Measurements from ENCODE around the gene HCRTR1. TPM values are rescaled to one million over a fixed set of nuclear protein-coding genes. Genes with fewer than 3 reads are reported as not detected.
A peak's percentile ranks its signal among the peaks of the same experiment; 100 is the strongest.

Gene HCRTR1
- not detected for total RNA-seq
- 0 to 0.08 reads per million in 2 donors for total RNA-seq

- peak within 1 kb of the TSS; percentile 8 for H3K27ac Mint-ChIP-seq
- peaks cover 9% of the 10 kb centered on the region for H3K36me3 Mint-ChIP-seq (ENCODE audit: low read depth)
- peak; percentile 10 for ATAC-seq
- peaks cover 39% of the 10 kb centered on the region for H3K27me3 Mint-ChIP-seq
- peaks cover 7% of the 10 kb centered on the region for H3K4me1 Mint-ChIP-seq
- H3K9me3 ChIP-seq (ENCODE audit: control insufficient read depth, low read length, poor library complexity, severe bottlenecking): no peaks in the 10 kb centered on the region
- peak within 1 kb of the TSS; percentile 82 for H3K4me3 Mint-ChIP-seq
- no peak for DNase-seq
Measured at GRCh38 chr1:31617218-31617915, at the start of gene HCRTR1. HCRTR1 (plus strand) TSS chr1:31617689; CDS start chr1:31619193, 1,504 bp downstream.

- H3K27ac Mint-ChIP-seq: no peak overlapping the region
- no peak for DNase-seq
Measured at GRCh38 chr1:31567956-31568570, 49.4 kb upstream of the HCRTR1 start.

GRCh38 chr1:31568895-31569595 is 48.4 kb upstream of the HCRTR1 start:
- Mint-ChIP-seq H3K4me1 (peaks cover 5% of the 10 kb centered on the region), H3K27ac (no peak overlapping the region), H3K36me3 (ENCODE audit: low read depth) (no peaks in the 10 kb centered on the region), H3K4me3 (no peak overlapping the region), H3K27me3 (peaks cover 71% of the 10 kb centered on the region)
- ATAC-seq (no peak), DNase-seq (no peak)
- no peaks in the 10 kb centered on the region for H3K9me3 ChIP-seq (ENCODE audit: control insufficient read depth, low read length, poor library complexity, severe bottlenecking)

More at GRCh38 chr1:31567956-31568570, 49.4 kb upstream of the HCRTR1 start:
- no peaks in the 10 kb centered on the region for H3K9me3 ChIP-seq (ENCODE audit: control insufficient read depth, low read length, poor library complexity, severe bottlenecking)
- Mint-ChIP-seq H3K36me3 (ENCODE audit: low read depth) (no peaks in the 10 kb centered on the region), H3K27me3 (peaks cover 77% of the 10 kb centered on the region), H3K4me1 (peaks cover 5% of the 10 kb centered on the region), H3K4me3 (no peak overlapping the region)
- no peak for ATAC-seq

- no peak for DNase-seq
- peaks cover 2% of the 10 kb centered on the region for H3K36me3 Mint-ChIP-seq (ENCODE audit: low read depth)
Measured at GRCh38 chr1:31569596-31570173, 47.8 kb upstream of the HCRTR1 start.

GRCh38 chr1:31570228-31570627 is 47.3 kb upstream of the HCRTR1 start:
- ATAC-seq (no peak), DNase-seq (no peak)
- H3K4me1 Mint-ChIP-seq: peaks cover 5% of the 10 kb centered on the region
- no peak overlapping the region for H3K4me3 Mint-ChIP-seq
- peaks cover 2% of the 10 kb centered on the region for H3K36me3 Mint-ChIP-seq (ENCODE audit: low read depth)
- H3K27ac Mint-ChIP-seq: no peak overlapping the region
- H3K9me3 ChIP-seq (ENCODE audit: control insufficient read depth, low read length, poor library complexity, severe bottlenecking): no peaks in the 10 kb centered on the region
- H3K27me3 Mint-ChIP-seq: peaks cover 71% of the 10 kb centered on the region

More at GRCh38 chr1:31569596-31570173, 47.8 kb upstream of the HCRTR1 start:
- H3K27ac Mint-ChIP-seq: no peak overlapping the region
- peaks cover 5% of the 10 kb centered on the region for H3K4me1 Mint-ChIP-seq
- no peak for ATAC-seq
- no peak overlapping the region for H3K4me3 Mint-ChIP-seq
- no peaks in the 10 kb centered on the region for H3K9me3 ChIP-seq (ENCODE audit: control insufficient read depth, low read length, poor library complexity, severe bottlenecking)
- peaks cover 71% of the 10 kb centered on the region for H3K27me3 Mint-ChIP-seq

GRCh38 chr1:31570906-31571305 is 46.6 kb upstream of the HCRTR1 start:
- peaks cover 6% of the 10 kb centered on the region for H3K4me1 Mint-ChIP-seq
- DNase-seq (no peak), ATAC-seq (no peak)
- H3K36me3 Mint-ChIP-seq (ENCODE audit: low read depth): peaks cover 2% of the 10 kb centered on the region
- H3K27ac Mint-ChIP-seq: no peak overlapping the region
- no peak overlapping the region for H3K4me3 Mint-ChIP-seq
- no peaks in the 10 kb centered on the region for H3K9me3 ChIP-seq (ENCODE audit: control insufficient read depth, low read length, poor library complexity, severe bottlenecking)
- H3K27me3 Mint-ChIP-seq: peaks cover 72% of the 10 kb centered on the region

GRCh38 chr1:31571340-31572295 is 45.9 kb upstream of the HCRTR1 start:
- Mint-ChIP-seq H3K36me3 (ENCODE audit: low read depth) (peaks cover 2% of the 10 kb centered on the region), H3K27me3 (peaks cover 73% of the 10 kb centered on the region), H3K27ac (no peak overlapping the region), H3K4me3 (no peak overlapping the region), H3K4me1 (peaks cover 12% of the 10 kb centered on the region)
- H3K9me3 ChIP-seq (ENCODE audit: control insufficient read depth, low read length, poor library complexity, severe bottlenecking): no peaks in the 10 kb centered on the region
- ATAC-seq (no peak), DNase-seq (no peak)

GRCh38 chr1:31572323-31573104 is 45.0 kb upstream of the HCRTR1 start:
- Mint-ChIP-seq H3K4me3 (no peak overlapping the region), H3K27me3 (peaks cover 69% of the 10 kb centered on the region), H3K27ac (no peak overlapping the region), H3K36me3 (ENCODE audit: low read depth) (peaks cover 2% of the 10 kb centered on the region), H3K4me1 (peaks cover 12% of the 10 kb centered on the region)
- DNase-seq (no peak), ATAC-seq (no peak)
- no peaks in the 10 kb centered on the region for H3K9me3 ChIP-seq (ENCODE audit: control insufficient read depth, low read length, poor library complexity, severe bottlenecking)

- H3K9me3 ChIP-seq (ENCODE audit: control insufficient read depth, low read length, poor library complexity, severe bottlenecking): no peaks in the 10 kb centered on the region
- H3K27me3 Mint-ChIP-seq: peaks cover 68% of the 10 kb centered on the region
- H3K36me3 Mint-ChIP-seq (ENCODE audit: low read depth): peaks cover 2% of the 10 kb centered on the region
- ATAC-seq (no peak), DNase-seq (no peak)
- H3K4me3 Mint-ChIP-seq: no peak overlapping the region
- no peak overlapping the region for H3K27ac Mint-ChIP-seq
- H3K4me1 Mint-ChIP-seq: peaks cover 12% of the 10 kb centered on the region
Measured at GRCh38 chr1:31573261-31573660, 44.2 kb upstream of the HCRTR1 start.

- DNase-seq: no peak
- no peak overlapping the region for H3K4me3 Mint-ChIP-seq
- no peaks in the 10 kb centered on the region for H3K9me3 ChIP-seq (ENCODE audit: control insufficient read depth, low read length, poor library complexity, severe bottlenecking)
- H3K4me1 Mint-ChIP-seq: peaks cover 12% of the 10 kb centered on the region
- H3K36me3 Mint-ChIP-seq (ENCODE audit: low read depth): peaks cover 2% of the 10 kb centered on the region
- no peak for ATAC-seq
- H3K27me3 Mint-ChIP-seq: peaks cover 52% of the 10 kb centered on the region
- H3K27ac Mint-ChIP-seq: no peak overlapping the region
Measured at GRCh38 chr1:31574749-31575368, 42.6 kb upstream of the HCRTR1 start.

GRCh38 chr1:31575369-31576140 is 41.9 kb upstream of the HCRTR1 start:
- no peak for DNase-seq
- peaks cover 2% of the 10 kb centered on the region for H3K36me3 Mint-ChIP-seq (ENCODE audit: low read depth)
- H3K27ac Mint-ChIP-seq: no peak overlapping the region
- ATAC-seq: no peak
- peaks cover 12% of the 10 kb centered on the region for H3K4me1 Mint-ChIP-seq
- H3K27me3 Mint-ChIP-seq: peaks cover 56% of the 10 kb centered on the region
- H3K9me3 ChIP-seq (ENCODE audit: control insufficient read depth, low read length, poor library complexity, severe bottlenecking): no peaks in the 10 kb centered on the region
- H3K4me3 Mint-ChIP-seq: no peak overlapping the region
